ENCODE measurements around the gene CGNL1. TPM values are rescaled to one million over a fixed set of nuclear protein-coding genes. Genes with fewer than 3 reads are reported as not detected.

The CGNL1 gene
- total RNA-seq, 1 donor from 2014 or later: 3.5 TPM

GRCh38 chr15:57502116-57502515 is 125.8 kb downstream of the CGNL1 start:
- Histone ChIP-seq H3K4me3 (no peak overlapping the region), H3K27ac (peak overlapping the region in 1 of 2 donors; percentile 48), H3K27me3 (no peaks in the 10 kb centered on the region), H3K36me3 (no peaks in the 10 kb centered on the region), H3K4me1 (peaks cover 3 to 14% of the 10 kb centered on the region in 2 donors), H3K9me3 (no peaks in the 10 kb centered on the region)
- TF ChIP-seq, protein P1, sequence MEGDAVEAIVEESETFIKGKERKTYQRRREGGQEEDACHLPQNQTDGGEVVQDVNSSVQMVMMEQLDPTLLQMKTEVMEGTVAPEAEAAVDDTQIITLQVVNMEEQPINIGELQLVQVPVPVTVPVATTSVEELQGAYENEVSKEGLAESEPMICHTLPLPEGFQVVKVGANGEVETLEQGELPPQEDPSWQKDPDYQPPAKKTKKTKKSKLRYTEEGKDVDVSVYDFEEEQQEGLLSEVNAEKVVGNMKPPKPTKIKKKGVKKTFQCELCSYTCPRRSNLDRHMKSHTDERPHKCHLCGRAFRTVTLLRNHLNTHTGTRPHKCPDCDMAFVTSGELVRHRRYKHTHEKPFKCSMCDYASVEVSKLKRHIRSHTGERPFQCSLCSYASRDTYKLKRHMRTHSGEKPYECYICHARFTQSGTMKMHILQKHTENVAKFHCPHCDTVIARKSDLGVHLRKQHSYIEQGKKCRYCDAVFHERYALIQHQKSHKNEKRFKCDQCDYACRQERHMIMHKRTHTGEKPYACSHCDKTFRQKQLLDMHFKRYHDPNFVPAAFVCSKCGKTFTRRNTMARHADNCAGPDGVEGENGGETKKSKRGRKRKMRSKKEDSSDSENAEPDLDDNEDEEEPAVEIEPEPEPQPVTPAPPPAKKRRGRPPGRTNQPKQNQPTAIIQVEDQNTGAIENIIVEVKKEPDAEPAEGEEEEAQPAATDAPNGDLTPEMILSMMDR (IDR thresholded peaks at IDR 0.05): no peak
- intact Hi-C loops (cut with DNase I): no loop called here
- DNase-seq (ENCODE audit: low spot score in 2 of 2): no peak

GRCh38 chr15:57503051-57503702 is 126.9 kb downstream of the CGNL1 start:
- DNase-seq (ENCODE audit: low spot score in 2 of 2): no peak

DNA sequence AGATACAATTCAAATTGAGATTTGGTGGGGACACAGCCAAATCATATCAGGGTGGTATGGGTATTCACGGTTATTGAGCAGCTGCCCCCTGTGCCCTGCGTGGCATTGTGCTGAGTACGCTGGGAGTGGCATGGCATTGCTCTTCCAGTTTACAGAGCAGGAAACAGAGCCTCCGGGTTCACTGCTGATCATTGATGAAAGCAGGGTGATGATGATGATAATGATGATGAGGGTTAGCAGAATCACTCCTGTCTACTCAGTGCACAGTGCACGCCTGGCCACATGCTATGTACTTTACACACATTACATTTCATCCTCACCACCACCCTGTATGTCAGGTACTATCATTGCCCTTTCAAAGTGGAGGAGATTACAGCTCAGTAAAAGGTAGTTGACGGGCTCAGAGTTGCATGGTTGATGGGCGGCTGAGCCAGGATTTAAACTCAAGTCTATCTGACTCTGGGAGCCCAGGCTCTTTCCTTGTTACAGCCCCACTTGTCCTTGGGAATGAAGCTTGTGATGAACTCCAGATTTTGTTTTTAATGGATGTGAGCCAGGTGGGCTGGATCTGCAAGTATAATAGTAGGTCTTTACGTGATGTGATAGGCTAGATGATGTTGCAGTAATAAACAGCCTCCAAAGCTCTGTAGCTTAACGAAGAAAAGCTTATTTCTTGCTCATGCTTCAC is 127.8 kb downstream of the CGNL1 start:
- Histone ChIP-seq H3K36me3 (no peaks in the 10 kb centered on the region), H3K9me3 (no peaks in the 10 kb centered on the region), H3K4me3 (no peak overlapping the region), H3K27me3 (no peaks in the 10 kb centered on the region), H3K4me1 (peaks cover 3 to 14% of the 10 kb centered on the region in 2 donors), H3K27ac (no peak overlapping the region)
- no peak for DNase-seq (ENCODE audit: low spot score in 2 of 2)
- TF ChIP-seq, protein P1 (IDR thresholded peaks at IDR 0.05): no peak
- intact Hi-C loops (cut with DNase I): no loop called here

More at GRCh38 chr15:57503051-57503702, 126.9 kb downstream of the CGNL1 start:
- Histone ChIP-seq H3K4me3 (no peak overlapping the region), H3K27ac (no peak overlapping the region), H3K27me3 (no peaks in the 10 kb centered on the region), H3K36me3 (no peaks in the 10 kb centered on the region), H3K9me3 (no peaks in the 10 kb centered on the region), H3K4me1 (peaks cover 3 to 14% of the 10 kb centered on the region in 2 donors)
- intact Hi-C loops (cut with DNase I): no loop called here
- TF ChIP-seq, protein P1 (IDR thresholded peaks at IDR 0.05): no peak

GRCh38 chr15:57504599-57504940 is 128.3 kb downstream of the CGNL1 start:
- peak overlapping the region; percentile 69 to 83 for H3K27ac ChIP-seq
- intact Hi-C loops (cut with DNase I): no loop called here
- H3K4me1 ChIP-seq: peaks cover 3 to 18% of the 10 kb centered on the region in 2 donors

GRCh38 chr15:57505056-57505715 is 128.9 kb downstream of the CGNL1 start:
- no peak for DNase-seq (ENCODE audit: low spot score in 2 of 2)
- TF ChIP-seq, protein P1 (IDR thresholded peaks at IDR 0.05): no peak
- H3K4me3 ChIP-seq: no peak overlapping the region
- H3K27ac ChIP-seq: peak overlapping the region; percentile 69 to 83
- peaks cover 6 to 24% of the 10 kb centered on the region in 2 donors for H3K4me1 ChIP-seq
- no peaks in the 10 kb centered on the region for H3K36me3 ChIP-seq
- H3K27me3 ChIP-seq: no peaks in the 10 kb centered on the region
- intact Hi-C loops (cut with DNase I): no loop called here
- H3K9me3 ChIP-seq: no peaks in the 10 kb centered on the region

More at GRCh38 chr15:57504599-57504940, 128.3 kb downstream of the CGNL1 start:
- TF ChIP-seq, protein P1 (IDR thresholded peaks at IDR 0.05): no peak
- no peaks in the 10 kb centered on the region for H3K36me3 ChIP-seq
- H3K27me3 ChIP-seq: no peaks in the 10 kb centered on the region
- DNase-seq (ENCODE audit: low spot score in 2 of 2): no peak
- no peak overlapping the region for H3K4me3 ChIP-seq
- H3K9me3 ChIP-seq: no peaks in the 10 kb centered on the region
